Neutrophil (primary cell): ENCODE measurements around the gene CNTN5.

Source experiments
- H3K27ac ChIP-seq: fragments of 200-600 bp; sonication (generic); 2 replicates; pipeline ENCODE4 v1.5.1; 2016; ENCODE audit warnings: mild to moderate bottlenecking, moderate library complexity
- H3K27me3 ChIP-seq: fragments of 200-600 bp; sonication (generic); 2 replicates; pipeline ENCODE4 v1.6.0; 2016; ENCODE audit warnings: mild to moderate bottlenecking
- H3K36me3 ChIP-seq: fragments of 200-600 bp; sonication (generic); 2 replicates; pipeline ENCODE4 v1.5.1; 2017
- H3K4me1 ChIP-seq, 2 experiments: fragments of 200-600 bp in 1 of 2; sonication (generic) in 1 of 2; 1 replicate in 1 of 2; 2 replicates in 1 of 2; pipeline versions ENCODE4 v1.5.1 to v1.6.1; 2013 to 2016; ENCODE audit warnings: low read depth in 1 of 2, low read length in 1 of 2, mild to moderate bottlenecking in 1 of 2, moderate library complexity in 1 of 2; ENCODE audit not compliant: control insufficient read depth in 1 of 2, insufficient read depth in 1 of 2
- H3K4me3 ChIP-seq, 2 experiments: fragments of 200-600 bp in 1 of 2; sonication (generic) in 1 of 2; 1 replicate in 1 of 2; 2 replicates in 1 of 2; pipeline ENCODE4 v1.5.1; 2013 to 2016; ENCODE audit warnings: low read depth in 1 of 2, low read length in 1 of 2, mild to moderate bottlenecking in 1 of 2, moderate library complexity in 1 of 2
- H3K9me3 ChIP-seq: fragments of 200-600 bp; sonication (generic); 2 replicates; pipeline ENCODE4 v1.5.1; 2016
- CTCF ChIP-seq: fragments of 200-600 bp; sonication (generic); IDR thresholded peaks from 2 replicates; pipeline ENCODE4 v1.5.1; 2016; ENCODE audit warnings: antibody characterized with exemption

Gene CNTN5

GRCh38 chr11:99244613-99245012 is 223.9 kb downstream of the CNTN5 start:
- TF ChIP-seq CTCF: no peak
- no peaks in the 10 kb centered on the region for H3K4me1 ChIP-seq
- no peaks in the 10 kb centered on the region for H3K36me3 ChIP-seq
- no peak overlapping the region for H3K27ac ChIP-seq
- H3K4me3 ChIP-seq: no peak overlapping the region
- H3K9me3 ChIP-seq: no peaks in the 10 kb centered on the region
- no peaks in the 10 kb centered on the region for H3K27me3 ChIP-seq

GRCh38 chr11:99246199-99246598 is 225.4 kb downstream of the CNTN5 start:
- Histone ChIP-seq H3K4me3 (no peak overlapping the region), H3K9me3 (no peaks in the 10 kb centered on the region), H3K36me3 (no peaks in the 10 kb centered on the region), H3K4me1 (no peaks in the 10 kb centered on the region), H3K27ac (no peak overlapping the region), H3K27me3 (no peaks in the 10 kb centered on the region)
- TF ChIP-seq CTCF: no peak

- Histone ChIP-seq H3K4me1 (no peaks in the 10 kb centered on the region), H3K9me3 (no peaks in the 10 kb centered on the region), H3K27me3 (no peaks in the 10 kb centered on the region), H3K36me3 (no peaks in the 10 kb centered on the region), H3K4me3 (no peak overlapping the region), H3K27ac (no peak overlapping the region)
- no peak for TF ChIP-seq CTCF
Observed at GRCh38 chr11:99256614-99257013, 235.9 kb downstream of the CNTN5 start.

- Histone ChIP-seq H3K27me3 (no peaks in the 10 kb centered on the region), H3K9me3 (no peaks in the 10 kb centered on the region), H3K4me1 (no peaks in the 10 kb centered on the region), H3K4me3 (no peak overlapping the region), H3K36me3 (no peaks in the 10 kb centered on the region), H3K27ac (no peak overlapping the region)
- TF ChIP-seq CTCF: no peak
Observed at GRCh38 chr11:99257131-99257530, 236.4 kb downstream of the CNTN5 start.

DNA sequence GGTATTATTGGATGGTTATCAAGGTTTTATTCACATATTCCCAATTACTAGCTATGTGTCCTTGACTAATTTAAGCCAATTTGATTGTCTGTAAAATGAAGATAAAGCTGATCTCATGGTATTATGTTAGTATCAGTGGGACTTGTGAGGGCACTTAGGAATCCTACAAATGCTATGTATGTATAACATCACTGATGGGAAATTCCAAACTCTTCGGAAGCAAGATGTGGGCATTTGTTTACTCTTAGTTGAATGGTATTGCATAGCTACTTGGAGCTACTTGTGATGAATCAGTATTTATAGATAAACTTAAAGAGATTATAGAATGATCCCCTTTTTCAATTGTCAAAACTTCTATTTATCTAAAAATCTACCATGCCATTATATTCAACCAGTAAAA is 239.9 kb downstream of the CNTN5 start:
- H3K9me3 ChIP-seq: no peaks in the 10 kb centered on the region
- H3K36me3 ChIP-seq: no peaks in the 10 kb centered on the region
- no peak overlapping the region for H3K4me3 ChIP-seq
- no peaks in the 10 kb centered on the region for H3K4me1 ChIP-seq
- TF ChIP-seq CTCF: no peak
- no peaks in the 10 kb centered on the region for H3K27me3 ChIP-seq
- no peak overlapping the region for H3K27ac ChIP-seq

DNA sequence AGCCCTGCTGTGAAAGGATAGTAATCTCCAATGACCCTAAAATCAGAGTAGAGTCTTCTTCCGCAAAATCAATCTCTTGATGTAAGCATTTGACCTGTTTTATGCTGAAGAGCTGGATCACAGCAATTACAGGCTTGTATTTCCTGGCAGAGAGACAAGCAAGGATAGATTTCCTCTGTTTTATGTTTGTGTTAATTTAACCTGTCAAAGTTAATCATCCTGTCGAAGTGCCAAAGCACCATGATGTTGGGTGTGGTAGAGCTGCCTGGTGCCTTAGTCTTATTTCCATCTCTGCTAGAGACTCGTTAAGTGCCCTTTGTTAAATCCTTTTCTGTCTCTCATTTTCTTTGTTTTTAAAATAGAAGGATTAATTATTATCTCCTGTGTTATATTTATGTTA is 248.1 kb downstream of the CNTN5 start:
- Histone ChIP-seq H3K27ac (no peak overlapping the region), H3K4me3 (no peak overlapping the region), H3K27me3 (no peaks in the 10 kb centered on the region), H3K36me3 (no peaks in the 10 kb centered on the region), H3K4me1 (no peaks in the 10 kb centered on the region), H3K9me3 (no peaks in the 10 kb centered on the region)
- TF ChIP-seq CTCF: no peak
